Measurements from ENCODE around the gene THUMPD3. TPM values are rescaled to one million over a fixed set of nuclear protein-coding genes. Genes with fewer than 3 reads are reported as not detected.

THUMPD3 gene
- total RNA-seq, 1 donor from 2014 or later, result 21.4 TPM

GRCh38 chr3:9420850-9421549 lies 58.1 kb downstream of the THUMPD3 start:
- DNase-seq (ENCODE audit: low read depth in 2 of 2), result peak in 1 of 2 donors; percentile 61

- DNase-seq (ENCODE audit: low read depth in 2 of 2), result peak; percentile 93 to 97
Measured at GRCh38 chr3:9422712-9423424, 60.0 kb downstream of the THUMPD3 start.

- no peak for DNase-seq (ENCODE audit: low read depth in 2 of 2)
Measured at GRCh38 chr3:9428411-9428810, 65.6 kb downstream of the THUMPD3 start.

GRCh38 chr3:9430733-9431132 lies 67.9 kb downstream of the THUMPD3 start:
- no peak for DNase-seq (ENCODE audit: low read depth in 2 of 2)

GRCh38 chr3:9433627-9434521 lies 71.0 kb downstream of the THUMPD3 start:
- DNase-seq (ENCODE audit: low read depth in 2 of 2), result no peak

GRCh38 chr3:9435316-9435715 lies 72.5 kb downstream of the THUMPD3 start:
- no peak for DNase-seq (ENCODE audit: low read depth in 2 of 2)

Other genes with a start within 250 kb of the THUMPD3 start
- 0.44 and 8.3 TPM in 2 replicates for gene SRGAP3, start 113.4 kb upstream of the THUMPD3 start, total RNA-seq
- gene SETD5, start 34.6 kb downstream of the THUMPD3 start, total RNA-seq, result 23.5 and 35.9 TPM in 2 replicates
- gene LHFPL4, start 190.8 kb downstream of the THUMPD3 start, total RNA-seq, result under 0.01 TPM in 2 replicates